GM19351 (cell line): ENCODE measurements around the gene PLXNA3.

Experiments
- ATAC-seq: cut with Tn5 transposase; IDR thresholded peaks from one replicate; pipeline ENCODE4 v1.9.1; 2021; ENCODE audit warnings: mild to moderate bottlenecking, moderate library complexity; ENCODE audit not compliant: unreplicated experiment

The PLXNA3 gene

DNA sequence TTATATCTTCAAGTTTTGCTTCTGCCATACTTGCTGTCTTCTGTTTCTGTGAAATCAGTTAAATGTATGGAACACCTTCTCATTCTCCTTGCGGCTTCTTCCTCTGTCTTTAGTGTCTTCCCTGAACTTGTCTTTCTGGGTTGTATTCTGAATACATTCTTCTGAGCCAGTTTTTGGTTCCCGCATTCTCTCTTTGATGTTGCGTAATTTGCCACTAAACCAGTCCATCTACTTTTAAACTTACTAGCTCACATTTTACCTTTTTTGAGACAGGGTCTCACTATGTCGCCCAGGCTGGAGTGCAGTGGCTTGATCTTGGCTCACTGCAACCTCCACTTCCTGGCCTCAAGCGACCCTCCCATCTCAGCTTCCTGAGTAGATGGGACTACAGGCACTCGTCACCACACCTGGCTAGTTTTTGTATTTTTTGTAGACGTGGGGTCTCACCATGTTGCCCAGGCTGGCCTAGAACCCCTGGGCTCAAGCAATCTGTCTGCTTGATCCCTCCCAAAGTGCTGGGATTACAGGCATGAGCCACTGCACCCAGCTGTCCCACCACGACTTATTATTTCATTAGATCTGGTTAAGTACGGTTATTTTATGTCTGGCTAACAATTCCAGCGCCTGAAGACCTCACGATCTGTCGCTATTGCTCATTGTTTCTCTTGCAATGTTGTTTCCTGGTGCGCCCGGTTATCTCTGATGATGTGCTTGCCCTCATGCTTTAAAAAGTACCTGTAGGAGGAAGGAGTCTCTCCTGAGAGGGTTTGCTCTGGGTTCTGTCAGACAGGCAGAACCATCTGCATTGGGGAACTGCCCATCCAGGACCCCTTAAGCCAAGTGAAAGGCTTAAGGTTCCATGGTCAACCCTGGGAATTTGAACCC, 67.8 kb downstream of the PLXNA3 start:
- ATAC-seq = no peak

DNA sequence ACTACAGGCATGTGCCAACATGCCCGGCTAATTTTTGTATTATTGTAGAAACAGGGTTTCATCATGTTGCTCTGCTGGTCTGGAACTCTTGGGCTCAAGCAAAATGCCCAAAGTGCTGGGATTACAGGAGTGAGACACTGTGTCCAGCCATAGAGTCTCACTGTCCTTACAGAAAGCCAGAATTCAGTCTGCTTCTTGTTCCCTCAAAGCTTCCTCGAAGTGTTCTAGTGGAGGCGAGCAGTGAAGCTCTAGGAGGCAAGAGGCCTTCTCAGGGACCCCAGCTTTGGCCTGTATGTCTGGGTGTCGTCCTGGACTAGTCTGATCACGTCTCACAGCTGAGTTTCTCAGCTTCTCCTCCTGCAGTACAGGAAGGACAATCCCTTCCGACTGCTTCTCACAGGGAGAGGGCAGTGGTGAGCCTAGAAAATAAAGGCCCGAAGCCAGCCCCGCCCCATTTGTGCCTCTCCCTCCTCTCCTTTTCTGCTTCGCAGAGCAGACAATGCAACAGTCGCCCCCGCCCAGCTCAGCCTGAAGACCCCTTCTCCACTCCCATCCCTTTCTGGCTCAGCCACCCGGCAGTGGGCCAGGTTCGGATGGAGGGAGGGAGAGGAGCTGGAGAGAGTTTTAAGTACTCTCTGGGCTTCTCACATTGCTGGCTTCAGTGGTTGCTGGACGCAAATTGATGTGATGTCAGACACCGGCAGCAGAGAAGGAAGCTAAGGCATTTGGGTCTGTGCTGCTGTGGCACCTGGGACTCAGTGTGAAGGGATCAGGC, 69.0 kb downstream of the PLXNA3 start:
- ATAC-seq = peak; percentile 68
